ENCODE data around the gene SUPT16H.

- no peak for TF ChIP-seq CTCF (IDR thresholded peaks at IDR 0.05)
- TF ChIP-seq POLR2A (IDR thresholded peaks at IDR 0.05) = no peak
Measured at GRCh38 chr14:21428930-21429329, 45.1 kb upstream of the SUPT16H start.

Data from adrenal gland (tissue), 5 donors.